Astrocyte of the cerebellum (primary cell): Measurements from ENCODE around the gene PITPNM1.
"Not testable (repeated sequence)": the region's sequence is repeated elsewhere in the genome, so short reads cannot be mapped to it uniquely, and the experiment has no call there.

Source experiments
- DNase-seq: peaks from one replicate; pipeline ENCODE4 v3.0.0-alpha.2; 2011; ENCODE audit warnings: low read depth
- H3K4me3 ChIP-seq: 2 replicates; pipeline ENCODE4 v1.5.1; 2011; ENCODE audit warnings: mild to moderate bottlenecking, low read depth, low read length, moderate library complexity
- in situ Hi-C: cut with HindIII; loops from 2 replicates; pipeline ENCODE4 v1.10.0; 2017; ENCODE audit warnings: low sequenced_read_pairs
- TF ChIP-seq, protein P1 (sequence below): IDR thresholded peaks from 2 replicates; pipeline ENCODE4 v1.5.1; 2012; ENCODE audit warnings: low read length, low read depth, moderate library complexity, mild to moderate bottlenecking; ENCODE audit errors: missing control alignments

Gene PITPNM1

DNA sequence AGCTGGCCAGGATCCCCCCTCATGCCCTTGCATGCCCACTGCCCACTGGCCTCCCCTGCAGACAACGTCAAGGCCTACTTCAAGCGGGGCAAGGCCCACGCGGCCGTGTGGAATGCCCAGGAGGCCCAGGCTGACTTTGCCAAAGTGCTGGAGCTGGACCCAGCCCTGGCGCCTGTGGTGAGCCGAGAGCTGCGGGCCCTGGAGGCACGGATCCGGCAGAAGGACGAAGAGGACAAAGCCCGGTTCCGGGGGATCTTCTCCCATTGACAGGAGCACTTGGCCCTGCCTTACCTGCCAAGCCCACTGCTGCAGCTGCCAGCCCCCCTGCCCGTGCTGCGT lies 14.5 kb downstream of the PITPNM1 start:
- H3K4me3 ChIP-seq = no peak overlapping the region
- DNase-seq = no peak
- TF ChIP-seq, protein P1, sequence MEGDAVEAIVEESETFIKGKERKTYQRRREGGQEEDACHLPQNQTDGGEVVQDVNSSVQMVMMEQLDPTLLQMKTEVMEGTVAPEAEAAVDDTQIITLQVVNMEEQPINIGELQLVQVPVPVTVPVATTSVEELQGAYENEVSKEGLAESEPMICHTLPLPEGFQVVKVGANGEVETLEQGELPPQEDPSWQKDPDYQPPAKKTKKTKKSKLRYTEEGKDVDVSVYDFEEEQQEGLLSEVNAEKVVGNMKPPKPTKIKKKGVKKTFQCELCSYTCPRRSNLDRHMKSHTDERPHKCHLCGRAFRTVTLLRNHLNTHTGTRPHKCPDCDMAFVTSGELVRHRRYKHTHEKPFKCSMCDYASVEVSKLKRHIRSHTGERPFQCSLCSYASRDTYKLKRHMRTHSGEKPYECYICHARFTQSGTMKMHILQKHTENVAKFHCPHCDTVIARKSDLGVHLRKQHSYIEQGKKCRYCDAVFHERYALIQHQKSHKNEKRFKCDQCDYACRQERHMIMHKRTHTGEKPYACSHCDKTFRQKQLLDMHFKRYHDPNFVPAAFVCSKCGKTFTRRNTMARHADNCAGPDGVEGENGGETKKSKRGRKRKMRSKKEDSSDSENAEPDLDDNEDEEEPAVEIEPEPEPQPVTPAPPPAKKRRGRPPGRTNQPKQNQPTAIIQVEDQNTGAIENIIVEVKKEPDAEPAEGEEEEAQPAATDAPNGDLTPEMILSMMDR = no peak
- in situ Hi-C loops = no loop called here

DNA sequence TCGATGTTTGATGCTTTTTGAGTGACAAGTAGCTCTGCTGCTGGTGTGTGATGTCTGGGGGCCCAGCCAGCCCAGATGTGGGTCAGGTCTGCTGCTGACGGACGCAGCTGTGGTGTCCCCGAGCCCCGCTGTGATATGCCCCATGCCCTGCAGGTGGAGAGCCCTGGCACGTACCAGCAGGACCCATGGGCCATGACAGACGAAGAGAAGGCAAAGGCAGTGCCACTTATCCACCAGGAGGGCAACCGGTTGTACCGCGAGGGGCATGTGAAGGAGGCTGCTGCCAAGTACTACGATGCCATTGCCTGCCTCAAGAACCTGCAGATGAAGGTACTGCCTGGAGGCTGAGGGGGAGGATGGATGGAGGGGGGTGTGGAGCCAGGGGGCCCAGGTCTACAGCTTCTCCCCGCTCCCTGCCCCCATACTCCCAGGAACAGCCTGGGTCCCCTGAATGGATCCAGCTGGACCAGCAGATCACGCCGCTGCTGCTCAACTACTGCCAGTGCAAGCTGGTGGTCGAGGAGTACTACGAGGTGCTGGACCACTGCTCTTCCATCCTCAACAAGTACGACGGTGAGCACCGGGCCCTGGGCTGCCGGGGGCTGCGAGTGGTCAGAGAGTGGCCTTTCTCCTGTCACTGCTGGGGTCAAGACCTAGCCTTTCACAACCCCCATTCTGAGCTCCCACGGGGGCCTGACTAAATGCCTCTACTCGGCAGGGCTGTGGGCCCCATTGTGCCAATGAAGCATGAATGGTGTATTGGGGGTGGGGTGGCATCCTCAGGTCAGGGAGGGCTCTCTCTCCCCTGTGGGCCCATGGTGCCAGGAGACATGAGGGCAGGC lies 15.1 kb downstream of the PITPNM1 start:
- in situ Hi-C loops = no loop called here
- DNase-seq = no peak
- no peak overlapping the region for H3K4me3 ChIP-seq
- TF ChIP-seq, protein P1 = no peak

DNA sequence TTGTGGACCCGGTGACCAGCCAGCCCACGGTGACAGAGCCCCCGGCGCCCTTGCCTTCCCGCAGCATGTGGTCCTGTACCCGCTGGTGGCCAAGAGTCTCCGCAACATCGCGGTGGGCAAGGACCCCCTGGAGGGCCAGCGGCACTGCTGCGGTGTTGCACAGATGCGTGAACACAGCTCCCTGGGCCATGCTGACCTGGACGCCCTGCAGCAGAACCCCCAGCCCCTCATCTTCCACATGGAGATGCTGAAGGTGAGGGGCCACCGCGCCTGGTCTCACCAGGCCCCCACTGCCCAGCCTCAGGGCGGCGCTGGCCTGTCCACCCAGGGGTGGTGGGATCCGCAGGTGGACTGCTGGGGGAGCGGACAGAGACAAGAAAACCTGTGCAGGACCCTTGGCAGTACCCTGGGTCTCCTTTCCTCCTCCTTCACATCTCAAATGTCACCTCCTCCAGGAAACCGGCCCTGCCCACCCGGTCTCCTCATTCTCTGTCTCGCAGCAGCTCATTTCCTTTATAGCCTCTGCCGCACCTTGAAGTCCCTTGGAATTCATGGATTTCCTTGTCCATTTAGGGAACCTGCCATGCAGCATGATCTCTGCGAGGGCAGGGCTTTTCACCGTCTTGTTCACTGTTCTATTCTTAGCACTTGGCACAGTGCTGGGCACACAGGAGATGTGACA lies 15.8 kb downstream of the PITPNM1 start:
- TF ChIP-seq, protein P1 = no peak
- H3K4me3 ChIP-seq = no peak overlapping the region
- no peak for DNase-seq
- in situ Hi-C loops = no loop called here

DNA sequence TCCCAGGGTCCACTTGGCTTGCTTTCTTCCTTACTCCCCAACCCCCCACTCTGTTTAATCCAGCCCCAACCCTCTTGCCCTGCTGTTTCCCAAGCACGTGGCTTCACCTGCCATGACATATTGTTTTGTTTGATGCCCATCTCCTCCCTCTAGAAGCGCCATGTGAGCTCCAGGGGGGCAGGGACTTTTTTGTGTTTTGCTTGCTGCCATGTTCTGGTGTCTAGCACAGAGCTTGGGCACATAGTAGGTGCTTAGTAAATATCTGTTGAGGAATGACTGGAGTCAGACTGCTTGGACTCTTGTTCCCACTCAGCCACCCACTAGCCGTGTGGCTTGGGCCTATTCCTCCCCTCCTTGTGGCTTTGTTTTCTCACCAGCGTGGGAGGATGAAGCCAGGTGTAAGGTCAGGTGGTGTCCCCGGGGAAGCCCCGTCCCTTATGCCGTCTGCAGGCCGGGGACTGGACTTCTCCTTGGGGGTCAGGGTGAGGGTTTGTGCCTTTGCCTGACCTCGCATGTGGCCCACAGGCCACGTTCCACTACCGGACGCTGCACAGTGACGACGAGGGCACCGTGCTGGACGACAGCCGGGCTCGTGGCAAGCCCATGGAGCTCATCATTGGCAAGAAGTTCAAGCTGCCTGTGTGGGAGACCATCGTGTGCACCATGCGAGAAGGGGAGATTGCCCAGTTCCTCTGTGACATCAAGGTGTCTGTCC lies 18.5 kb downstream of the PITPNM1 start:
- no peak for DNase-seq
- H3K4me3 ChIP-seq = no peak overlapping the region
- in situ Hi-C loops = no loop called here
- TF ChIP-seq, protein P1 = no peak

DNA sequence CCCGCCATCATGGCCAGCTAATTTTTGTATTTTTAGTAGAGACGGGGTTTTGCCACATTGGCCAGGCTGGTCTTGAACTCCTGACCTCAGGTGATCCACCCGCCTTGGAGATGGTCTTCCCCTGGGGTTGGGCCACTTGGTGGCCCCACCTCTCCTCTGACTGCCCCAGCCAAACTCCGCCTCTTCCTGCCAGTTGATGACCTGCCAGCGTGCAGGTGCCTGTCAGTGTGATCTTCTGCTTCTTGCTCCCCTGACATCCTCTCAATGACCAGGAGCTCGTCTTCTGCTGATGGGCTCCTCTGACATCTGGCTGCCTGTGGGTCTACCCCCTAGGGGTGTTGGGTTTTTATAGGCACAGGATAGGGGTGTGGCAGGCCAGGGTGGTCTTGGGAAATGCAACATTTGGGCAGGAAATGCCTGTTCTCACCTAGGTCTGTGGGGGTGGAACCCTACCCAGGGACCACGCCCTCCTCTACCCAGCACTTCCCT lies 19.2 kb downstream of the PITPNM1 start:
- in situ Hi-C loops, DNase-seq, H3K4me3 ChIP-seq: not testable (repeated sequence)

DNA sequence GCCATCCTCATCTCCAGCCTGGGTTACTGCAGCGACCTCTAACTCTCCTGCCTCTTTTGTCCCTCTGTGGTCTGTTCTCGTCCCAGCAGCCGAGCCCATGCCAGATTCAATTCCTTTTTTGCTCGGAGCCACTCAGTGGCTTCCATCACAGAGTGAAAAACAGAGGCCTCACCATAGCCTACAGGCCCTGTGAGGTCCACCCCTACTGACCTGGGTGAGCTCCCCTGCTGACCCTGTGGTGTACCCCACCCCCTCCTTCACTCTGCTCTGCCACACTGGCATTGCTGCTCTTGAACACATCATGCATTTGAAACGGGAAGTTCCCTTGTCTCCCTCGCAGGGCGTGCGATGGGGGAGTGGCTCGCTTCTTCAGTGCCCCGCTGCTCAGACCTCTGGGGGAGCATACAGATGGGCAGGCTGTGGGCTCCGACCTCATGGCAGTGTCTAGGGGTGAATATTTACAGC lies 20.3 kb downstream of the PITPNM1 start:
- in situ Hi-C loops = no loop called here
- DNase-seq = no peak
- H3K4me3 ChIP-seq = no peak overlapping the region
- TF ChIP-seq, protein P1 = no peak
